Measurements from ENCODE around the gene SRPK2.
"Not testable (repeated sequence)": the region's sequence is repeated elsewhere in the genome, so short reads cannot be mapped to it uniquely, and the experiment has no call there.

The SRPK2 gene

DNA sequence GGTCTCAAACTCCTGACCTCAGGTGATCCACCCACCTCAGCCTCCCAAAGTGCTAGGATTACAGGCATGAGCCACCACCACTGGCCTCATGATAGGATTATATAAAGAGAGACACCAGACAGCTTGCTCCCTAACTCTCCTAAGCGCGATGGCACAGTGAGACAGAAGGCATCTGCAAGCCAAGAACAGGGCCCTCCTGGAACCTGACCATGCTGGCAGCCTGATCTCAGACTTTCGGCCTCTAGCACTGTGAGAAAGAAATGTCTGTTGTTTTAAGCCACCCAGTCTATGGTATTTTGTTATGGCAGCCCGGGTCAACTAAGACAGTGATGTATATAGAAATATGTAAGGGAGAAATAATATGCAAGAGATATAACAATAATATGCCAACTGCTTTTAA lies 51.2 kb downstream of the SRPK2 start:
- ChIA-PET POLR2A (interaction anchor here (0.6 kb wide), 1 partner anchor 115 kb away, joined by 3 read pairs; no protein-coding TSS in a partner anchor), CTCF (no interaction called here)
- TF ChIP-seq TARDBP (IDR thresholded peaks at IDR 0.05) (no peak), HDGF (IDR thresholded peaks at IDR 0.05; ENCODE audit: borderline replicate concordance) (no peak), CTBP1 (IDR thresholded peaks at IDR 0.05; ENCODE audit: borderline replicate concordance) (no peak), NFRKB (IDR thresholded peaks at IDR 0.05) (no peak), ELF4 (IDR thresholded peaks at IDR 0.05) (no peak), SP1 (IDR thresholded peaks at IDR 0.05) (no peak), ARNT (IDR thresholded peaks at IDR 0.05) (no peak), SUZ12 (IDR thresholded peaks at IDR 0.05) (no peak), FOXK2 (IDR thresholded peaks at IDR 0.05) (no peak), BHLHE40 (IDR thresholded peaks at IDR 0.05; ENCODE audit: borderline replicate concordance) (no peak)
- DNase-seq (ENCODE audit: extremely low spot score) = no peak

DNA sequence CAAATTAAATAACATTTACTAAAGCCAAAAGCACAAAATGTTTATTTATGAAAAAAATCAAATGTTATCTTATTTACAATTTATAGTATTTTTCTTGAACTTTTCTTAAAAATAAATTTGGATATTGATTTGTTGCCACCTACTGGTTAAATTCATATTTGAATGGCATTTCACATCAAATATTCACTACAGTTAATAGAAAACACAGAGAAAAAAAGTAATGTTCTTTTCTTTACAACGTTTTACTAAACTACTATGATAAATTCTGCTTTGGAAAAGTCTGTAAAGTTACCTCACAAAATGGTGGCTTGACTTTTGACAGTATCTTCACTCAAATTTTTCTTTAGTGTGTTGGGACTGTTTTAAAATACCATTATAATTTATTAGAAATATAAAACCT lies 52.7 kb downstream of the SRPK2 start:
- POLR2A ChIA-PET = no interaction called here
- DNase-seq (ENCODE audit: extremely low spot score) = no peak
- TF ChIP-seq L3MBTL2 (conservative IDR thresholded peaks at IDR 0.05) = no peak
- TF ChIP-seq LEF1 (IDR thresholded peaks at IDR 0.05; ENCODE audit: borderline replicate concordance) = no peak
- no peak for TF ChIP-seq TARDBP (IDR thresholded peaks at IDR 0.05)
- TF ChIP-seq ARNT (IDR thresholded peaks at IDR 0.05) = no peak
- no peak for TF ChIP-seq ZNF384 (IDR thresholded peaks at IDR 0.05)
- no peak for TF ChIP-seq BHLHE40 (IDR thresholded peaks at IDR 0.05; ENCODE audit: borderline replicate concordance)
- no peak for TF ChIP-seq FOXA1 (IDR thresholded peaks at IDR 0.05)
- TF ChIP-seq ELF4 (IDR thresholded peaks at IDR 0.05) = no peak
- CTCF ChIA-PET = interaction anchor here (1.7 kb wide), 1 partner anchor 193 kb away, joined by 3 read pairs; no protein-coding TSS in a partner anchor

DNA sequence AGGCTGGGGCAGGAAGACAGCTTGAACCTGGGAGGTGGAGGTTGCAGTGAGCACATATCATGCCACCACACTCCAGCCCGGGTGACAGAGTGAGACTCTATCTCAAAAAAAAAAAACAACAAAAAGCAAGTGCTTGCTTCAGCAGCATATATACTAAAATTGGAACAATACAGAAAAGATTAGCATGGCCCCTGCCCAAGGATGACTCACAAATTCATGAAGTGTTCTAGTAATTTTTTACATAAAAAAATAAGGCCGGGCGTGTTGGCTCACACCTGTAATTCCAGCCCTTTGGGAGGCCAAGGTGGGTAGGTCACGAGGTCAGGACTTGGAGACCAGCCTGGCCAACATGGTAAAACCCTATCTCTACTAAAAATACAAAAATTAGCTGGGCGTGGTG lies 56.1 kb downstream of the SRPK2 start:
- CTCF ChIA-PET; POLR2A ChIA-PET; DNase-seq (ENCODE audit: extremely low spot score): not testable (repeated sequence)

DNA sequence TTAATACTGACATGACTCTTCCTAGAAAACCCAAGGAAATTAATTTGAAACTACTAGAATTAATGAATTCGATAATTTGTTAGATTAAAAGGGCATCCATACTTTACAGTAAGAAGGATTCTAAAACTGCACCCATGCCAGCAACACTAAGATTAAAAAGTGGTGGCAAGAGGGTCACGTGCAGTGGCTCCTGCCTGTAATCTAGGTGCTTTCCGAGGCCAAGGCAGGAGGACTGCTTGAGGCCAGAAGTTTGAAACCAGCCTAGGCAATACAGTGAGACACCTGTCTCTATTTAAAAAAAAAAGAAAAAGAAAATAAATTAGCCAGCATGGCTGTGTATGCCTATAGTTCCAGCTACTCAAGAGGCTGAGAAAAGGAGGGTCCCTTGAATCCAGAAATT lies 58.2 kb downstream of the SRPK2 start:
- DNase-seq (ENCODE audit: extremely low spot score) = no peak
- ChIA-PET POLR2A (no interaction called here), CTCF (interaction anchor here (1.1 kb wide), 1 partner anchor 22 kb away, joined by 5 read pairs; no protein-coding TSS in a partner anchor)
- TF ChIP-seq L3MBTL2 (conservative IDR thresholded peaks at IDR 0.05) (no peak), ZNF384 (IDR thresholded peaks at IDR 0.05) (no peak), CTBP1 (IDR thresholded peaks at IDR 0.05; ENCODE audit: borderline replicate concordance) (no peak), BHLHE40 (IDR thresholded peaks at IDR 0.05; ENCODE audit: borderline replicate concordance) (no peak), SUZ12 (IDR thresholded peaks at IDR 0.05) (no peak), FOXA1 (IDR thresholded peaks at IDR 0.05) (no peak), LEF1 (IDR thresholded peaks at IDR 0.05; ENCODE audit: borderline replicate concordance) (no peak), SP1 (IDR thresholded peaks at IDR 0.05) (no peak), TARDBP (IDR thresholded peaks at IDR 0.05) (no peak), ARNT (IDR thresholded peaks at IDR 0.05) (no peak), HDGF (IDR thresholded peaks at IDR 0.05; ENCODE audit: borderline replicate concordance) (no peak), ELF4 (IDR thresholded peaks at IDR 0.05) (no peak), FOXM1 (IDR thresholded peaks at IDR 0.05; ENCODE audit: borderline replicate concordance) (no peak)
- TF ChIP-seq, protein P1, sequence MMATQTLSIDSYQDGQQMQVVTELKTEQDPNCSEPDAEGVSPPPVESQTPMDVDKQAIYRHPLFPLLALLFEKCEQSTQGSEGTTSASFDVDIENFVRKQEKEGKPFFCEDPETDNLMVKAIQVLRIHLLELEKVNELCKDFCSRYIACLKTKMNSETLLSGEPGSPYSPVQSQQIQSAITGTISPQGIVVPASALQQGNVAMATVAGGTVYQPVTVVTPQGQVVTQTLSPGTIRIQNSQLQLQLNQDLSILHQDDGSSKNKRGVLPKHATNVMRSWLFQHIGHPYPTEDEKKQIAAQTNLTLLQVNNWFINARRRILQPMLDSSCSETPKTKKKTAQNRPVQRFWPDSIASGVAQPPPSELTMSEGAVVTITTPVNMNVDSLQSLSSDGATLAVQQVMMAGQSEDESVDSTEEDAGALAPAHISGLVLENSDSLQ (IDR thresholded peaks at IDR 0.05) = no peak

DNA sequence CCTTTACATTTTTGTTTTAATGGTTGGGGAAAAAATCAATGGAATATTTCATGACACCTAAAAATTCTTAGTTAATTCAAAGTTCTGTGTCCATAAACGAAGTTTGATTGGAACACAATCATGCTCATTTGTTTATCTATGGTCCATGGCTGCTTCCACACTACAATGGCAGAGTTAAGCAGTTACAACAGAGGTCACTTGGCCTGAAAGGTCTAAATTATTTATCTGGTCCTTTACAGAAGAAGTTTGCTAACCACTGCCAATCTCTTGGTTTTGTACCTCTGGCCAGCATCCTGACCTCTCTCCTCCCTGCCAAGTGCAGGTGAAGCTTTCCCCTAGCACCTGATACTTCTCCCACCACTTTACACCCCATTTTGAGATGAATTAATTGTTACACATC lies 61.5 kb downstream of the SRPK2 start:
- CTCF ChIA-PET = interaction anchor here (0.7 kb wide), 1 partner anchor 55 kb away, joined by 3 read pairs; no protein-coding TSS in a partner anchor
- POLR2A ChIA-PET = no interaction called here
- no peak for DNase-seq (ENCODE audit: extremely low spot score)
- TF ChIP-seq LEF1 (IDR thresholded peaks at IDR 0.05; ENCODE audit: borderline replicate concordance) = no peak
- TF ChIP-seq SUZ12 (IDR thresholded peaks at IDR 0.05) = no peak
- TF ChIP-seq FOXA1 (IDR thresholded peaks at IDR 0.05) = no peak
- no peak for TF ChIP-seq ARNT (IDR thresholded peaks at IDR 0.05)
- TF ChIP-seq ZNF384 (IDR thresholded peaks at IDR 0.05) = no peak
- TF ChIP-seq ELF4 (IDR thresholded peaks at IDR 0.05) = no peak

DNA sequence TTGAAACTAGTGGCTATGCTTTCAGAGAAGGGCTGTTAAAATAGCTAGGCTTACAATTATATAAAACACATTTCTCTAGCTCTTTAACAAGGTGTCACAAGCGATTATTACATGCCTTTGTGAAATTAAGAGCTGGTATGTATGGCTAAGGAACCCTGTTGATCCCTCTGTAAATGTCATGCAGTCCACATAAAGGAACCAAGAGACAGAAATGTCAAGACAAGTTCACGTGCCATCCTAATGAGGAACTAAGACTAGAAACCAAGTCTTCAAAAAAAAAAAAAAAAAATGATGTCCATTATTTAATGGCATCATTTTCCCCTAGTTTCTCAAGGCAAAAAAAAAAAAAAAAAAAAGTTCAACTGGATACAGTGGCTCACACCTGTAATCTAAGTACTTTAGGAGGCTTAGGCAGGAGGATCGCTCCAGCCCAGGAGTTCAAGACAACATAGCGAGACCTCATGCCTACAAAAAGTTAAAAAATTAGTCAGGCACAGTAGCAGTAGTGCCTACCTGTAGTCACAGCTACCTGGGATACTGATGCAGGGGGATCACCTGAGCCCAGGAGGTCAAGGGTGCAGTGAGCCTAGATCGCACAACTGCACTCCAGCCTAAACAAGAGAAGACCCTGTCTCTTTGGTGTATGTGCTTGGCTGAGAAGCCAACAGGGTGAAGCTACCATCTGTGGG lies 63.4 kb downstream of the SRPK2 start:
- TF ChIP-seq FOXA1 (IDR thresholded peaks at IDR 0.05) (no peak), FOXK2 (IDR thresholded peaks at IDR 0.05) (no peak), SUZ12 (IDR thresholded peaks at IDR 0.05) (no peak), ARNT (IDR thresholded peaks at IDR 0.05) (no peak), L3MBTL2 (conservative IDR thresholded peaks at IDR 0.05) (no peak), CTBP1 (IDR thresholded peaks at IDR 0.05; ENCODE audit: borderline replicate concordance) (no peak), BHLHE40 (IDR thresholded peaks at IDR 0.05; ENCODE audit: borderline replicate concordance) (no peak), ZNF384 (IDR thresholded peaks at IDR 0.05) (no peak), FOXM1 (IDR thresholded peaks at IDR 0.05; ENCODE audit: borderline replicate concordance) (no peak), SP1 (IDR thresholded peaks at IDR 0.05) (no peak), LEF1 (IDR thresholded peaks at IDR 0.05; ENCODE audit: borderline replicate concordance) (no peak), ELF4 (IDR thresholded peaks at IDR 0.05) (no peak), TARDBP (IDR thresholded peaks at IDR 0.05) (no peak), NFRKB (IDR thresholded peaks at IDR 0.05) (no peak)
- TF ChIP-seq, protein P1 (IDR thresholded peaks at IDR 0.05) = no peak
- CTCF ChIA-PET = interaction anchor here (0.8 kb wide), 1 partner anchor 11 kb away, joined by 4 read pairs; no protein-coding TSS in a partner anchor
- POLR2A ChIA-PET = no interaction called here
- no peak for DNase-seq (ENCODE audit: extremely low spot score)

DNA sequence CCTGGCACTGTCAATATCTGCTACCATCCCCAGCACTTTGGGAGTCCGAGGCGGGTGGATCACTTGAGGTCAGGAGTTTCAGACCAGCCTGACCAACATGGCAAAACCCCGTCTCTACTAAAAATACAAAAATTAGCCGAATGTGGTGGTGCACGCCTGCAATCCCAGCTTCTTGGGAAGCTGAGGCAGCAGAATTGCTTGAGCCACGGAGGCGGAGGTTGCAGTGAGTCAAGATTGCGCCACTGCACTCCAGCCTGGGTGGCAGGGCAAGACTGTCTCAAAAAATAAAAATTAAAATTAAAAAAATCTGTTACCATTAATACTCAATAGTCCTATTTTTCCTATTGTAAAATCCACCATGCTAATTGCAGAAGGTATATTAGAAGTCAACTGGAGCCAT lies 64.1 kb downstream of the SRPK2 start:
- CTCF ChIA-PET; POLR2A ChIA-PET; DNase-seq (ENCODE audit: extremely low spot score): not testable (repeated sequence)

Data from HEK293T (cell line).